Mammary microvascular endothelial cell (primary cell): ENCODE measurements around the gene PIGT. TPM values are rescaled to one million over a fixed set of nuclear protein-coding genes. Genes with fewer than 3 reads are reported as not detected.

Experiments
- total RNA-seq: library from RNA; depleted of rRNA; stranded (reverse); fragments of >200 nt; gene quantifications from 2 replicates; pipeline ENCODE4 v1.2.3, GENCODE V29; 2015

PIGT gene
- 75.6 and 77.7 TPM in 2 replicates for total RNA-seq

DNA sequence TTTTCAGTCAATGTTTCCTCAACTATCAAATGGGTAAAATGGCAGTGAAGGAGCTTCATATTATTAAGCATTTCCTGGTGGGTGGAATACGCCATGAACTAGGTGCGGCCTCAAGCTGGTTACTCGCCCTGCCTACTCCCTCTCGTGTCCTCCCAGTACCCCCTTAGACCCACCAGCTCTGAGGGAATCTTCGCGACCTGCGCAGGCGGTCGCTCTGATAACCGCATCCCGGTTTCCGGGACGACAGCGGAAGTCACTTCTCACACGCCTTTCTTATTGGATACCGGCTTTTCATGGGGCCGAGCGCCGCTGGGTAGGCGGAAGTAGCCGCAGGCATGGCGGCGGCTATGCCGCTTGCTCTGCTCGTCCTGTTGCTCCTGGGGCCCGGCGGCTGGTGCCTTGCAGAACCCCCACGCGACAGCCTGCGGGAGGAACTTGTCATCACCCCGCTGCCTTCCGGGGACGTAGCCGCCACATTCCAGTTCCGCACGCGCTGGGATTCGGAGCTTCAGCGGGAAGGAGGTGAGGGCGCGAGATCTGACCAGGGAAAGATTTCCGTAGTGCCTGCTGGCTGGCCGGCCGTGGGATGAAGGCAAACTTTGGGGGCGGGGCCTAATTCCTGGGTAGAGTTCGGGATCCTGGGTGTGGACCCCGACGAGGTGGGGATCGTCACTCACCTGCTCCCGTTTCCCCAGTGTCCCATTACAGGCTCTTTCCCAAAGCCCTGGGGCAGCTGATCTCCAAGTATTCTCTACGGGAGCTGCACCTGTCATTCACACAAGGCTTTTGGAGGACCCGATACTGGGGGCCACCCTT is at the start of gene PIGT:
PIGT (plus strand) TSS at position 320 of the 816 bp plus-strand sequence; CDS start at position 336, 16 bp downstream.

GRCh38 chr20:45378191-45378590 is 37.8 kb upstream of the PIGT start, which contains the start of gene TP53TG5:
Gene TP53TG5, minus strand, starts transcription at chr20:45378325. Its CDS starts 89 bp downstream, at chr20:45378236.

DNA sequence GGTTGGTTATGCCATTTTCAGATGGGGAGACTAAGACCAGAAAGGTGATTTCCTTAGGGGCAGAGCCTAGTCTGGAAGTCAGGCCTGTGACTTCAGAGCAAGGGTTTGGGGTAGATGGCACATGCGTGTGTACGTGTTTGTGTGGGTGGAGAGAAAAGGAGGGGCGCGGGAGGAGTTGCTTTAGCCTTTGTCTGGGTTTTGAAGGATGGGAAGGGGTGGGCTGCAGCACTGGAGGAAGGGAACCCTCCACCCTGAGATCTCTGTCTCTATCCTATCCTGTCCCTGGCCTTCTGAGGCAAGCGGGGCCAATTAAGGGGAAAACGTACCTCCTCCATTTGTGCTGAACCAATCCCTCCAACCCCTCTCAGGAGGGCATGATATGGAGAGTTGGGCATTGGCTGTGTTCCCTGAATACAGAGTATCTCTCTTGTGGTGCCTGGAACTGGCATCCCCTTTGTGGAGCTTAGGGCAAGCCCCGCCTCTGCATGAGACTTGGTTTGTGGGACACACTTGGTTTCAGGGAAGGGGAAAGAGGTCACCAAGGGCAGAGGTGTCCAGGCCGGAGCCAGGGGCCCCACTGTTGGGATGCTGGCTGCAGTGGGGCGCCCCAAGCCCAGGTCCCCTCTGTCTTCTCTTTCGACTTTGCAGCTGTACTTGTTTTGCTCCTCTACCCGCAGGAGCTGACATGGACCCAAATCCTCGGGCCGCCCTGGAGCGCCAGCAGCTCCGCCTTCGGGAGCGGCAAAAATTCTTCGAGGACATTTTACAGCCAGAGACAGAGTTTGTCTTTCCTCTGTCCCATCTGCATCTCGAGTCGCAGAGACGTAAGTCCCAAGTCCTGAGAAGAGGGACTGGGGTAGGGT is 7.9 kb upstream of the PIGT start, which contains the start of gene DBNDD2:
DBNDD2 (plus strand) TSS at position 507 of the 863 bp plus-strand sequence; CDS start at position 686, 179 bp downstream.

DNA sequence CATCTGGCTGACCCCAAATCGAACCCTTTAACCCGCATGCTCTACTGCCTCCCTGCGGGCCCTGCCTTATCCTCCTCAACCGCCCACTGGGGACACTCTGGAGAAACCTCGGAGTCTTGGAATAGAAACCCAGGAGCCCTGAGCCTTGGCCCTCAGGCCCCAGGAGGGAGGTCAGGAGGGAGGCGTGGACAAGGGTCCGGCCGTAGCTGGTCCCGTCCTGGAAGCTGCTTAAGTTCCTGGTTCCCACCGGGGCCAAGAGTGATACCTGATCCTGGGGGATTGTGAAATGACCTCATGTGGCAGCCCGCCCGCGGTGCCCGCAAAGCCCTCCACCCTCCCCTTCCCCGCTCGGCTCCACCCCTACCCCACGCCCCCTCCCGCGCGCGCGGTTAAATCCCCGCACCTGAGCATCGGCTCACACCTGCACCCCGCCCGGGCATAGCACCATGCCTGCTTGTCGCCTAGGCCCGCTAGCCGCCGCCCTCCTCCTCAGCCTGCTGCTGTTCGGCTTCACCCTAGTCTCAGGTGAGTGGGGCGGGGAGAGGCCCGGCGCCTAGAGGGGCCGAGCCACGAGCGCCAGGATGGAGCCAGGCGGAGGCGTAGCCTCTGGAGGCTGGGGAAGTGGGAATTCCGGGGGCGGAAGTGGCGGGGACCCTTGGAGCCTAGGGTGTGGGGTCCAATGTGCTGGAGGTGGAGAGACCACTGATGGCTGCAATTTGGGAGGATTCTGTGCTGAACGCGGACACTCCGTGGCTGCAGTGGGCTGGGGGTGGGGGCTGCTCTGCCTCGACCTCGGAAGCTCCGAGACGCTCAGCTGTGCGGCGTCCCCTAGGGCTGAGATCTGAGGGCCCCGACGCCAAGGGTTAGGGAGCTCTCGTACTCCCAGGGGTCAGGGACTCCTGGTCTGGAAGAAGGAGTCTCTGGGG is 53.7 kb downstream of the PIGT start, which contains the start of gene WFDC2:
WFDC2 (plus strand) TSS at position 418 of the 926 bp plus-strand sequence; CDS start at position 447, 29 bp downstream.

Other genes starting within 250 kb of the PIGT start
- not detected in 2 replicates for gene PI3, start 241.2 kb upstream of the PIGT start, total RNA-seq
- not detected in 2 replicates for gene SEMG1, start 209.1 kb upstream of the PIGT start, total RNA-seq
- gene SEMG2, start 194.8 kb upstream of the PIGT start, total RNA-seq, result not detected in 2 replicates
- not detected in 2 replicates for gene SLPI, start 161.6 kb upstream of the PIGT start, total RNA-seq
- gene RBPJL, start 109.3 kb upstream of the PIGT start, total RNA-seq, result not detected in 2 replicates
- gene MATN4, start 107.8 kb upstream of the PIGT start, total RNA-seq, result 0.20 TPM in 1 of 2 replicates, not detected in the other
- gene SDC4, start 67.7 kb upstream of the PIGT start, total RNA-seq, result 46.2 and 47.0 TPM in 2 replicates
- 21.4 and 29.5 TPM in 2 replicates for gene SYS1, start 53.0 kb upstream of the PIGT start, total RNA-seq
- not detected in 2 replicates for gene TP53TG5, start 37.8 kb upstream of the PIGT start, total RNA-seq
- gene DBNDD2, start 7.9 kb upstream of the PIGT start, total RNA-seq, result 5.5 and 9.7 TPM in 2 replicates
- not detected in 2 replicates for gene WFDC2, start 53.6 kb downstream of the PIGT start, total RNA-seq
- gene SPINT3, start 99.5 kb downstream of the PIGT start, total RNA-seq, result not detected in 2 replicates
- gene WFDC6, start 123.3 kb downstream of the PIGT start, total RNA-seq, result not detected in 2 replicates
- not detected in 2 replicates for gene EPPIN, start 131.3 kb downstream of the PIGT start, total RNA-seq
- gene WFDC8, start 163.1 kb downstream of the PIGT start, total RNA-seq, result not detected in 2 replicates
- not detected in 2 replicates for gene WFDC10A, start 213.6 kb downstream of the PIGT start, total RNA-seq
- not detected in 2 replicates for gene WFDC9, start 215.1 kb downstream of the PIGT start, total RNA-seq